Endothelial cell of umbilical vein (primary cell): ENCODE results near the gene FTO. TPM values are rescaled to one million over a fixed set of nuclear protein-coding genes. Genes with fewer than 3 reads are reported as not detected.

Source experiments
- BruUV-seq: library from RNA; stranded (reverse); fragments of 400-500 nt; replicated peaks from 2 replicates; lab custom pipeline; 2021; lab: Mats Ljungman, UMichigan
- CTCF ChIA-PET: fragments of 300-600, 350-600 bp; sonication (Branson Sonifier 250); formaldehyde crosslinking; loops from one replicate; lab custom pipeline; 2021; ENCODE audit warnings: antibody characterized with exemption, inconsistent platforms; lab: Charles Lee
- POLR2A ChIA-PET: fragments of 300-600, 350-600 bp; sonication (Branson Sonifier 250); formaldehyde crosslinking; loops from one replicate; lab custom pipeline; 2021; ENCODE audit warnings: antibody characterized with exemption, inconsistent platforms; lab: Charles Lee
- DNase-seq: peaks from one replicate; pipeline ENCODE4 v3.0.0-alpha.2; 2011; ENCODE audit warnings: low read depth, low spot score
- FAIRE-seq: peaks from 2 replicates; lab custom pipeline; 2011; peaks lifted over from hg19 to GRCh38; lab: Jason Lieb, UNC
- H2AFZ ChIP-seq: 2 replicates; pipeline ENCODE4 v1.6.0; 2012; ENCODE audit warnings: low read depth, low read length, control low read depth, inconsistent platforms
- H3K27ac ChIP-seq: 2 replicates; pipeline ENCODE4 v1.5.1; 2011; ENCODE audit warnings: low read depth, mild to moderate bottlenecking, control low read depth, low read length, moderate library complexity; ENCODE audit not compliant: insufficient read depth
- H3K27me3 ChIP-seq, 2 experiments: 2 replicates each; pipeline versions ENCODE4 v1.6.0 to v1.6.1; 2011; ENCODE audit warnings: low read length in 2 of 2, mixed read lengths in 1 of 2; ENCODE audit not compliant: control insufficient read depth in 2 of 2, insufficient read depth in 2 of 2
- H3K36me3 ChIP-seq, 2 experiments: 2 replicates in 1 of 2; 3 replicates in 1 of 2; pipeline ENCODE4 v1.5.1; 2011; ENCODE audit warnings: low read length in 2 of 2, mild to moderate bottlenecking in 1 of 2, moderate library complexity in 1 of 2; ENCODE audit not compliant: control insufficient read depth in 2 of 2, insufficient read depth in 2 of 2; ENCODE audit errors: extremely low read depth in 1 of 2
- H3K4me1 ChIP-seq: 3 replicates; pipeline ENCODE4 v1.5.1; 2011; ENCODE audit warnings: mild to moderate bottlenecking, low read length; ENCODE audit not compliant: control insufficient read depth, insufficient read depth; ENCODE audit errors: extremely low read depth
- H3K4me2 ChIP-seq: 2 replicates; pipeline ENCODE4 v1.6.1; 2011; ENCODE audit warnings: low read length, control low read depth, mixed read lengths; ENCODE audit not compliant: insufficient read depth
- H3K4me3 ChIP-seq, 3 experiments: fragments of 200-600 bp in 1 of 3; sonication (generic), shearing (Covaris generic) in 1 of 3; replicated peaks in 1 of 3; 2 replicates each; pipeline ENCODE4 v1.5.1; 2011 to 2016; ENCODE audit warnings: control low read depth in 3 of 3, low read length in 3 of 3, mild to moderate bottlenecking in 2 of 3, inconsistent platforms in 1 of 3, low read depth in 1 of 3, moderate library complexity in 1 of 3; ENCODE audit not compliant: insufficient read depth in 1 of 3
- H3K79me2 ChIP-seq: 2 replicates; pipeline ENCODE4 v1.6.0; 2012; ENCODE audit warnings: low read length, inconsistent platforms; ENCODE audit not compliant: control insufficient read depth, insufficient read depth
- H3K9ac ChIP-seq: replicated peaks from 2 replicates; pipeline ENCODE3; 2011; ENCODE audit warnings: low read length, control low read depth; ENCODE audit not compliant: insufficient read depth; ENCODE audit errors: extremely low read depth
- H3K9me1 ChIP-seq: replicated peaks from 3 replicates; pipeline ENCODE4 v1.6.0; 2011; ENCODE audit warnings: mild to moderate bottlenecking, low read length; ENCODE audit not compliant: control insufficient read depth, insufficient read depth; ENCODE audit errors: extremely low read depth
- H3K9me3 ChIP-seq: replicated peaks from 2 replicates; pipeline ENCODE4 v1.5.1; 2012; ENCODE audit warnings: low read length, inconsistent platforms; ENCODE audit not compliant: control insufficient read depth, insufficient read depth
- H4K20me1 ChIP-seq: replicated peaks from 2 replicates; pipeline ENCODE3; 2011; ENCODE audit warnings: mild to moderate bottlenecking, low read length; ENCODE audit not compliant: control insufficient read depth, insufficient read depth; ENCODE audit errors: extremely low read depth
- EZH2 ChIP-seq: IDR thresholded peaks from 2 replicates; pipeline ENCODE4 v1.6.1; 2012; ENCODE audit warnings: borderline replicate concordance, low read depth, mild to moderate bottlenecking, moderate library complexity, low read length, inconsistent platforms; ENCODE audit not compliant: severe bottlenecking
- FOS ChIP-seq: IDR thresholded peaks from 2 replicates; pipeline ENCODE4 v1.6.1; 2011; ENCODE audit warnings: mild to moderate bottlenecking, low read length, moderate library complexity, borderline replicate concordance; ENCODE audit not compliant: insufficient read depth
- GATA2 ChIP-seq: IDR thresholded peaks from 2 replicates; pipeline ENCODE4 v1.7.0; 2011; ENCODE audit warnings: low read depth, mild to moderate bottlenecking, moderate library complexity, mixed read lengths, low read length; ENCODE audit not compliant: insufficient read length, insufficient read depth
- JUN ChIP-seq: IDR thresholded peaks from 2 replicates; pipeline ENCODE4 v1.6.1; 2011; ENCODE audit warnings: borderline replicate concordance, low read depth; ENCODE audit not compliant: insufficient read length, insufficient read depth
- MYC ChIP-seq: IDR thresholded peaks from one replicate; pipeline ENCODE4 v1.6.1; 2011; ENCODE audit warnings: mild to moderate bottlenecking, low read depth, low read length
- POLR2A ChIP-seq: IDR thresholded peaks from 2 replicates; pipeline ENCODE4 v1.6.1; 2012; ENCODE audit warnings: low read depth, mild to moderate bottlenecking, control low read depth, low read length
- POLR2AphosphoS5 ChIP-seq: IDR thresholded peaks from 2 replicates; pipeline ENCODE4 v1.6.1; 2012; ENCODE audit warnings: low read depth, mild to moderate bottlenecking, control low read depth, low read length, moderate library complexity; ENCODE audit not compliant: insufficient read depth
- dilution Hi-C: fragments of 300-500 bp; cut with MboI; formaldehyde crosslinking; loops from one replicate; pipeline ENCODE4 v1.15.0; 2019; ENCODE audit warnings: low sequenced_read_pairs; ENCODE audit not compliant: extremely low pct_ligation_motif_present
- intact Hi-C: fragments of 100-400 bp; cut with micrococcal nuclease; formaldehyde crosslinking; loops from one replicate; pipeline ENCODE4 v1.10.0; 2022
- polyA plus RNA-seq, 4 experiments: library from polyadenylated mRNA; depleted of rRNA in 3 of 4; stranded (reverse) in 3 of 4; unstranded in 1 of 4; fragments of >200 nt; gene quantifications; 2 replicates each; pipeline versions ENCODE4 v1.2.1 to v1.2.3, GENCODE V29; 2011 to 2012; ENCODE audit warnings: missing spikeins in 1 of 4
- total RNA-seq: library from RNA; stranded (reverse); gene quantifications from 2 replicates; pipeline ENCODE4 v1.2.3, GENCODE V29; 2021
- TF ChIP-seq, protein P1 (sequence below): IDR thresholded peaks from 2 replicates; pipeline ENCODE4 v1.6.1; 2011; ENCODE audit not compliant: insufficient read depth, insufficient read length
- TF ChIP-seq, protein P2 (sequence below), 2 donors: IDR thresholded peaks; 1 replicate in 1 of 2; 2 replicates in 1 of 2; pipeline ENCODE4 v1.5.1; 2011; ENCODE audit warnings: low read length in 2 of 2, mild to moderate bottlenecking in 2 of 2, moderate library complexity in 2 of 2, control low read depth in 1 of 2, inconsistent platforms in 1 of 2, low read depth in 1 of 2; ENCODE audit not compliant: insufficient read depth in 1 of 2; ENCODE audit errors: extremely low read depth in 1 of 2

The FTO gene
- total and polyA plus RNA-seq, 2 donors (not counting 3 experiments of a cell fraction or from before 2014, with no cell fraction given) = 48.6 to 87.1 TPM

DNA sequence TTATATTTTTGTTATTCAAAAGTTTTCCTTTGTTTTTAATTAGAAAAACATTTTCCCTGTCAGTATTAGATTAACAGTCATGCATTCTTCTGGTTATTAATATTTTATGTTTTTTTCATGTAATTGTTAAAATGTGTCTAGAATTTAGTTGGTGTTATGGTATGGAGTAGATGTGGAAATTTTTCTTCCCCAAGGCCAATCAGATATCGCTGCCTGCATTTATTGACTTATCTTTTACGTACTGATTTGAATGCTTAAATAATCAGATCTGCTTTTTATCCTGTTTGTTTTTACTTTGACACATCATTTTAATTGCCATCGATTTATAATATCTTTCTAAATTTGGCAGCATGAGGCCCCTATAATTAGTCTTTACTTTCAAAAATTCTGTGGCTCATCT, 13.6 kb downstream of the FTO start:
- FAIRE-seq (no peak), DNase-seq (no peak)
- CTCF ChIA-PET = no interaction called here
- Histone ChIP-seq H3K4me1 (no peaks in the 10 kb centered on the region), H3K4me3 (no peak overlapping the region), H3K9me1 (no peaks in the 10 kb centered on the region), H3K27ac (no peak overlapping the region), H3K4me2 (no peak overlapping the region), H3K27me3 (no peaks in the 10 kb centered on the region), H3K79me2 (peaks cover 30% of the 10 kb centered on the region), H4K20me1 (peaks cover 3% of the 10 kb centered on the region), H3K36me3 (no peaks in the 10 kb centered on the region), H2AFZ (no peak overlapping the region), H3K9ac (no peak overlapping the region), H3K9me3 (no peaks in the 10 kb centered on the region)
- POLR2A ChIA-PET = no interaction called here
- intact Hi-C loops = no loop called here
- TF ChIP-seq EZH2 (no peak), GATA2 (no peak), FOS (no peak), JUN (no peak), MYC (no peak), POLR2AphosphoS5 (no peak), POLR2A (no peak)
- TF ChIP-seq, protein P1, sequence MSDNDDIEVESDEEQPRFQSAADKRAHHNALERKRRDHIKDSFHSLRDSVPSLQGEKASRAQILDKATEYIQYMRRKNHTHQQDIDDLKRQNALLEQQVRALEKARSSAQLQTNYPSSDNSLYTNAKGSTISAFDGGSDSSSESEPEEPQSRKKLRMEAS = no peak
- TF ChIP-seq, protein P2, sequence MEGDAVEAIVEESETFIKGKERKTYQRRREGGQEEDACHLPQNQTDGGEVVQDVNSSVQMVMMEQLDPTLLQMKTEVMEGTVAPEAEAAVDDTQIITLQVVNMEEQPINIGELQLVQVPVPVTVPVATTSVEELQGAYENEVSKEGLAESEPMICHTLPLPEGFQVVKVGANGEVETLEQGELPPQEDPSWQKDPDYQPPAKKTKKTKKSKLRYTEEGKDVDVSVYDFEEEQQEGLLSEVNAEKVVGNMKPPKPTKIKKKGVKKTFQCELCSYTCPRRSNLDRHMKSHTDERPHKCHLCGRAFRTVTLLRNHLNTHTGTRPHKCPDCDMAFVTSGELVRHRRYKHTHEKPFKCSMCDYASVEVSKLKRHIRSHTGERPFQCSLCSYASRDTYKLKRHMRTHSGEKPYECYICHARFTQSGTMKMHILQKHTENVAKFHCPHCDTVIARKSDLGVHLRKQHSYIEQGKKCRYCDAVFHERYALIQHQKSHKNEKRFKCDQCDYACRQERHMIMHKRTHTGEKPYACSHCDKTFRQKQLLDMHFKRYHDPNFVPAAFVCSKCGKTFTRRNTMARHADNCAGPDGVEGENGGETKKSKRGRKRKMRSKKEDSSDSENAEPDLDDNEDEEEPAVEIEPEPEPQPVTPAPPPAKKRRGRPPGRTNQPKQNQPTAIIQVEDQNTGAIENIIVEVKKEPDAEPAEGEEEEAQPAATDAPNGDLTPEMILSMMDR (IDR thresholded peaks at IDR 0.05; ENCODE audit: extremely low read depth in 1 of 2, insufficient read depth in 1 of 2, low read depth in 1 of 2, low read length in 2 of 2) = no peak
- dilution Hi-C loops = no loop called here
- BruUV-seq = no TSS peak
